Smooth muscle cell of the brain vasculature (primary cell): Measurements from ENCODE around the gene PLA2G4B.

Source experiments
- DNase-seq: peaks from one replicate; pipeline ENCODE4 v3.0.0-alpha.2; 2012; ENCODE audit warnings: low read depth, low spot score

Gene PLA2G4B, protein sequence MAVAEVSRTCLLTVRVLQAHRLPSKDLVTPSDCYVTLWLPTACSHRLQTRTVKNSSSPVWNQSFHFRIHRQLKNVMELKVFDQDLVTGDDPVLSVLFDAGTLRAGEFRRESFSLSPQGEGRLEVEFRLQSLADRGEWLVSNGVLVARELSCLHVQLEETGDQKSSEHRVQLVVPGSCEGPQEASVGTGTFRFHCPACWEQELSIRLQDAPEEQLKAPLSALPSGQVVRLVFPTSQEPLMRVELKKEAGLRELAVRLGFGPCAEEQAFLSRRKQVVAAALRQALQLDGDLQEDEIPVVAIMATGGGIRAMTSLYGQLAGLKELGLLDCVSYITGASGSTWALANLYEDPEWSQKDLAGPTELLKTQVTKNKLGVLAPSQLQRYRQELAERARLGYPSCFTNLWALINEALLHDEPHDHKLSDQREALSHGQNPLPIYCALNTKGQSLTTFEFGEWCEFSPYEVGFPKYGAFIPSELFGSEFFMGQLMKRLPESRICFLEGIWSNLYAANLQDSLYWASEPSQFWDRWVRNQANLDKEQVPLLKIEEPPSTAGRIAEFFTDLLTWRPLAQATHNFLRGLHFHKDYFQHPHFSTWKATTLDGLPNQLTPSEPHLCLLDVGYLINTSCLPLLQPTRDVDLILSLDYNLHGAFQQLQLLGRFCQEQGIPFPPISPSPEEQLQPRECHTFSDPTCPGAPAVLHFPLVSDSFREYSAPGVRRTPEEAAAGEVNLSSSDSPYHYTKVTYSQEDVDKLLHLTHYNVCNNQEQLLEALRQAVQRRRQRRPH

DNA sequence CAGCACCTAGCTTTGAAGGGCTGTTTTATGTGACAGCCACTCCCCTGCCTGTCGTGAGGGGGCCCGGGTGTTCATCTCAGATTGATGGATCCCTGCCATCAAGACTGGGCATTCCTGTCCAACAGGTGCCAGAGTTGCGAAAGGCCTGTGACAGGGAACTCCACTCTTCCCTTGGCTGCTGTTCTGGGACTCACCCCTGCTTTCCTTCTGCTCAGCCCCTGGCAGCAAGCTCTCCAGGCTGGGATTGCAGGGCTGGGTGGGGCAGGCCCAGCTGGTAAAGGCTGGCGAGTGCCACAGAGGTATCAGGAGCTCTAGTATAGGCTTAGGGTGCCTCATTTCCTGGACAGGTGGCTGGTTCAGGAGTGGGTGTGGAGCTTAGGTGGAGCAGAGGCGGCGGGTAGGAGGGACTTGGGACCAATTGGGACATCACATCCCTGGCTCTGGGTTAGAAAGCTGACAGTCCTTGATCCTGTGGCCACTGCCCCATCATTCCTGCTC lies at the start of gene PLA2G4B:
TSS of gene PLA2G4B (plus strand) at position 448 of the 498 bp plus-strand sequence. CDS start 67 bp downstream, outside the sequence.
- DNase-seq, result no peak

DNA sequence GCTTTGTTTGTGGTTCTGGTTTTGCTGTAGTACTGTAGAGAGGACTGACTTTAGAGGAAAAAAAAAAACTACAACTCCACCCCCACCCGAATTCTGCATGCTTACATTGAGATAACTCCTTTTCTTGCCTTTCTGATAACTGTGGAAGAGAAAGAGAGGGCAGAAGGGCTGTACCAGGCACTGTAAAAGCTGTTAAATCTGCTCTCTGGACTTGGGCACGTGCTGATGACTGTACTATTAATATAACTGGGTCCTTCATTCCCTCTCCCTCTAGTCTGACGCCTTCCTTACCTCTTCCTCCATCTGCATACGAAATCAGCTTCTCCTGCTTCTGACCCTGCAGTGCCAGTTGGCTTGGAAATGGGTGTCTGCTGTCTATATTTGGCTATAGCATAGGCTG lies 49.4 kb upstream of the PLA2G4B start:
- no peak for DNase-seq

DNA sequence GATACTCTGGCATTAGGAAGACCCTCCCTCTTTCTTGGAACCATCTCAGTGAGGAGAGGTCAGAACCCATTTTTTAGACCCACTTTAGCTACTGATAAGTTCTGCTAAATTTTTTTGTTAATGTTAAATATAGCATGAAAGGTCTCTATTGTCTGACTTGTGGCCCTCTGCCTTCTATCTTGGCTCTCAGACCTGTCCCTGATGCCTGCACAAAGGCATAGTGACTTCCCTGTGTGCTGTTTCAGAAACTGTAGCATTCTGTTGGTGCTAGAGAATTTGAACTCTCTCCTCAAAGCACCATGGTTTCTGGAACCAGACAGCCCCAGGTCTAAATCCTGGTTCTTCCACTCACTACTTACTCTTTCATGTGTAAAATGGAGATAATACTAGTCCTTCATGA lies 49.0 kb upstream of the PLA2G4B start:
- no peak for DNase-seq

DNA sequence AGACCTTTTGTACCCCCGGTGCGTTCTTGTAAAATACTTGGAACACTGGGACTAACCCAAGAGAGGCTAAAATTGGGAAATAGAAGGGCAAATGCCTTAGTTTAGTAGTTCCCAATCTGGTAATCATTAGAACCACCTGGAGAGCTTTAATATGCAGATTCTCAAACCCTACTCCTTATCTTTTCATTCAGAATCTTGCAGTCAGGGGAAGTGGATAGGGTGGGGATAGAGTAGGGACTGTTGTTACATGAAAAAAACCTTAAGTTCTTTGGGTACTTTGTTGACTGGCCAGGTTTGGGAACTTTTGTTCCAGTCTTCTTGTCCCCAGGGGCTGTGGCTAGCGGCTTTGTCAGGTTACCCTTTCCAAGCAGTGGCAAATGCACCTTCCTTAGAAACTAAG lies 48.5 kb upstream of the PLA2G4B start:
- no peak for DNase-seq

DNA sequence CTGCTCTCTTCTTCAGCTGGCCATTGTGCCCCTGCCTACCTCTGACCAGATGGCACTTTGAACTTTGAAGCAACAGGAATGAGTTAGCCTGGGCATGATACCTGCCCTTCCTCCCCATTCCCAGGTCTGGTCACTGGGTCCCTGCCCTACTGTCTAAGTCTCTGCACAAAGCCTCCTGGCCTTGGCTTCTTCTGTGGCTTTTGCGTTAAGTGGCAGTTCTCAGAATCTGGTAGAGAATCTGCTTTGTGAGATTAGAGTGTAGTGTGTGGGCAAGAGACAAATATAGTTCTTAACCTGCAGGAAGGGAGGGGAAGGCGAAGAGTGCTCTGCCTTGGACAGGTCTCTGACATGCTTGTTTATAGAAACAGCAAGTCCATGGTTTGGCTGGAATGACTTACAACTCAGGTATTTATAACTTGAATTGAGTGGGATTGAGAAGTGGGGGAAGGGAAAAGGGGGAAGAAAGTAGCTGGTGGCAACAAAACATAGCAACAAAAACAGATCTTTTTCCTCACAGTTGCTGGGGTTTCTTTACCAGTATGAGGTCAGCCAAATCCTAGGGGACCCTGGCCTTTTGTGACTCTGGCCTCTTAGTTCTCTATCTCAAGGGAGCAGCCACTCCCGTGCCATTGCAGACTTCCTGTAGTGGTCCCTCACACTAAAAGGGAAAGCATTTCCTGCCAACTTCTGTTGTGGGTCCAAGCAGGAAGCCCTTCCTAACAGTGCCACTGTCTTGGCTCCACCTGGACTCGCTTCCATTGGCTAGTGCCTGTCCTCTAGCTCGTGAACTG lies 47.7 kb upstream of the PLA2G4B start:
- DNase-seq, result no peak

DNA sequence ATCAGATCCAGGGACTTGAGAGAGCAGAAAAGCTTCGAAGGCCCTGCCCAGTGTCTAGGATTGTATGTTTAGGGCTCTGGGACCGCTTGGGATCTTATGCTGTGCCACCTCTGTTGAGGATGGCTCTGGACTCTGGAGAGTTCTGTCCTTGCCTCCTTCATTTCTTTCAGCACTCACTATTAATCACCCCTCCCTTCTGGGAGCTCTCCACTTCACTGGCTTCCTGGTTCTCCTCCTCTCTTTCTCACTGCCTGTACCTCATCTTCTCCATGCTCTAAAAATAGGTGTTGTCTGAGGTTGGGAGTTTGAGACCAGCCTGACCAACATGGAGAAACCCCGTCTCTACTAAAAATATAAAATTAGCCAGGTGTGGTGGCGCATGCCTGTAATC lies 47.1 kb upstream of the PLA2G4B start:
- no peak for DNase-seq

DNA sequence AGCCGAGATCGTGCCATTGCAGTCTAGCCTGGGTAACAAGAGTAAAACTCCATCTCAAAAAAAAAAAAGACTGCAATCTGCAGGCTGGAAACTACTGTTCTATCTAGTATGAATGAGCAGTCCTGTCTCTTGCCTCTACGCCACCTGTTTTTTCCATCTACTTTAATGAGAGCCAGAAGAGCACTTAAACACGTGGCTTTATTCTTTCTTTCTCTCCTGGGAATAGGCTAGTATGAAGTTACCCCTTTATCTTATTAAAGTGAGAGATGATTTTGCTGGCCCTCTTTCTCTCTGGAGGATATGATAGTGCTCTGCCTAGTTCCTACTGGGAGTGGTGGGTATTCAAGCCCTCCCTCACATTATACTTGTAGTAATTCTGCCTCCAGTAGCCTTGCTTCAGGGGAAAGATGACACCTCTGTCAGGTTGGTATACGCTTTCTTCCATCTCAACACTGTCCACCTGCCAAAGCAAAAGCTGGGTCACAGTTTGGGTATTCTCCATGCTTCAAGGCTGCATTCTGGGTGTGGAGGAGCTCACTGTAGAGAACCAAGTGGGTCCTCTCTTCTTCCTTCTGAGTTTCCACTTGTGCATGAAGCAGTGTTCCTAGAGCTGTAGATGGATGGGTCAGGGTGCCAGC lies 46.5 kb upstream of the PLA2G4B start:
- no peak for DNase-seq

DNA sequence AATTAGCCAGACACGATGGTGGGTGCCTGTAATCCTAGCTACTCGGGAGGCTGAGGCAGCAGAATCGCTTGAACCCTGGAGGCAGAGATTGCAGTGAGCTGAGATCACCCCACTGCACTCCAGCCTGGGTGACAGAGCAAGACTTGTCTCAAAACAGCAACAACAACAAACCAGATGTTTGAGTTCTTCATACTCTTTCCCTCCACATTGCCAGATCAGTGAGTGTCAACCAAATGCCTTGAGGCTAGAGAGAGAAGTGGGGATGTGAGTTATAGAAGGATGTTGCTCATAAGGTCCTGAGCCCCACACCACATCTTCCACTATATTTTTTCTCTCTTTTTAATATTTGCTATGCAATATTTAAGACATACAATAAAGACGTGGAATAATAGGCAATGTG lies 44.6 kb upstream of the PLA2G4B start:
- no peak for DNase-seq

DNA sequence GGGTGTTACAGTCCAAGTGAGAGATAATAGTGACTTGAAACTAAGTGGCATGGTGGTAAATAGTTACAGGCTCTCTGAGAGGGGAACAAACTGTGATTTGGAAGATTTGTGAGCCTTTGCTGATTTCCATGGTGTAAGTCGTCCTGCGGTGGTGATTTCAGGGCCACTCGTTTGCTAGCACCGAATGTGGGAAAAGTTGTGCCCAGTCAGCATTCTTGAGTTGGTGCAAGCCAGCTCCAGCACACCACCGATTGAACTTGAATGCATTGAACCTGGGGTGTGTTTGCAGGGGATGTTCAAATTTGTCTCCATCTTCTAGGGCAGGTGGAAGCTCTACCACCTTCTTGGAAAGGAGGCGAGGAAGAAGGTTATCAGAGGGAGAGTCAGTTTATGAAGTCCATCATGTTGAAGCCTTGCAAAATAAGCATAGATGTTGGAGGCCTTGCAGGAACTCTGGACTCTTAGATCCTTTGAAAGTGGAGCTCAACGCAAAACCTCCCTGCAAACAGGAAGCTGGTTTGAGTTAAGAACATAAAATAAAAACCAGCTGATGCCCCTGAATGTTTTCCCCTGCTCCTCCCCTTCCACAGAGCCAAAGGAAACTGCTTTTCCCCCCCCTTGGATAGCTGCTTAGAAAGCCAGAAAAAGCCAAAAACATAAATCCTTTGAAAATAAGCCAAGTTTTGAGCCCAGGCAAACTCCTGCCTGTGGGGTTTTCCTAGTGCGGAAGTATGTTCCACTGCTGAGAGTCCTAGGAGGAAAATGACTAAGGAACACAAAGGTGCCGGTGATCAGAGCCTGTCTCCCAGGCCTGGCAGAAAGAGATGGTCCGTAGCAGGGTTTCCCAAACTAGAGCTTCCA lies 42.4 kb upstream of the PLA2G4B start:
- DNase-seq, result peak; percentile 67

DNA sequence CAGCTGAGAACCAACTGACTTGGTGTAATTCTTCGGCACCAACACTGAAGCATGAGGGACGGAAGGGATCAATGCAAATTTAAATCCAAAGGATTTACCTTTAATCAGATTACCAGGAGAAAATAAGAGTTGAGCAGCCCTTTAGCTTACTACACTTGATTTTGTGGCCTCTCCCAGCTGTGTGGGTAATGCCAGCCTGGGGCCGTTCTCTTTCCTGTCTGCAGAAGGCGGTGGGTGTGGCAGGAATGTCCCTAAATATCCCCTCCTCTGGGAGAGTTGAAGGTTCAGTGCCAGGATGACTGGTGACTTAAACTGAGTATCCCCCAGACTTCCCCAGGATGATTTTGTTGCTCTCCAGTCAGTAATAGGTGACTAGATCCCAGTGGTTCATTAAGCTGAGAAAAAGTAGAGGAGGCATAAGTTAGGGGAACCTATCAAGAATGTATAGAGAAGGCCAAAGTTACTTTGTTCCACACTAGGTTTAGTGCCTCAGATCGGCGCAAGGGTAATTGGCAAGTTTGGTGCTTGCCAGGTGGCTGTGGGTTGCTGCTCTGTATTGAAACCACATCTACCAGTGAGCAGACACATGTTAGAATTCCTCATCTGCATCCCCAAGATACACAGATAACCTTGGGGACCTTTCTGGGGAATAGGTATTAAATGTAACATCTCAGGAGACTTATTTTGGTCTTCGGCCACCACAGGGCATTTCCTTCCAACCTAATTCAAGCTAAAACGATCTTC lies 41.3 kb upstream of the PLA2G4B start:
- no peak for DNase-seq

DNA sequence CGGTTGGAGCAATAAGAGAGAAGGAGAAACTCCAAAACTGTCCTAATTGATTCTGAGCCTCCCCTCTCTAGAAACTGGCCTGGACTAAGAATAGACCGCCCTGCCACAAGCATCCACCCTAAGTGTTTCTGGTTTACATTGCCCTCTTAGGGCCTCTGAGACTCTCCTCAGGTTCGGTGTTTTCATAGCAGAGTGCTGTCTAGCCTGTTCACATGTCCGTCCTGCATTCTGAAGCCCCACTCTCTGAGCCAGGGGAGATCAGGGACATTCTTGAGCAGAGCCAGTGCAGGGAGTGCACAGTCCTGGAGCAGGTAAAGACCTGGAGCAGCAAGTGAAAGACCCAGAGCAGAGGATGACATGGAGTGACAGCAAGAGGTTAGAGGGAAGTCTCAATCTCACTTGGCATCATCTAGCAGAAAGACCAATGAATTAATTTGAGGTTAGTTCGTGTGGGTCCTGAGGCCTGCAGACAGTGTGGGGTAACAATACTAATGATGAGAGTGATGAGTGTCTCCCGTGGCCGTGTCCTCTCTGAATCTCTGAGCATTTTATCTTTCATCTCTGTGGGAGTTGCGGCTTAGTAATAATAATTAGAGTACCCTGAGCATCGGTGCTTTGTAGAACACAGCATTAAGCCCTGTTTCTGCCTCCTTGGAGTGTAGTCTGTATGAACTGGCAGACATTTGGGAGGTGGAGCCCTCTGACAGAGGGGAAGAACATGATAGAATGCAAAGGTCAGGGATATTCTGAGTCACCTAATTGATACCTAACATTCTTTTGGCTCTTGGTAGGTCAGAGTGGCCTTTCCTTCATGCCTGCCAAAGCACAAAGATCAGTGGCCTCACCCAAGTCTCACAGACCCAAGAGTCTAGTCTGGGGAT lies 39.8 kb upstream of the PLA2G4B start:
- DNase-seq, result no peak

DNA sequence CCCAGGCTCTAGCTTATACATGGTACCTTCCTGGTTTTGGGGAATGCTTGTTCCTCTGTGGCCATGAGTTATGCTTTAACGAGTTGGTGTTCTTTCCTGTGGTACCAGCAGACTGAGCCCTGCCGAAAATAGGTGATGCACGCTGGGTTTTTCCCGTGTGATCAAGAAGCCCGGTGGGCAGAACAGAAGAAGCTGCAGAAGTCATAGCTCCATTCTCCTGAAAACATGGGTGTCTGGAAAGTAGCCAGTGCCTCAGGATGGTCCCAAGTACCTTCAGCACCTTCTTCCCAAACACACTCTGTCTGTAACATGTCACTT lies 39.2 kb upstream of the PLA2G4B start:
- DNase-seq, result no peak

DNA sequence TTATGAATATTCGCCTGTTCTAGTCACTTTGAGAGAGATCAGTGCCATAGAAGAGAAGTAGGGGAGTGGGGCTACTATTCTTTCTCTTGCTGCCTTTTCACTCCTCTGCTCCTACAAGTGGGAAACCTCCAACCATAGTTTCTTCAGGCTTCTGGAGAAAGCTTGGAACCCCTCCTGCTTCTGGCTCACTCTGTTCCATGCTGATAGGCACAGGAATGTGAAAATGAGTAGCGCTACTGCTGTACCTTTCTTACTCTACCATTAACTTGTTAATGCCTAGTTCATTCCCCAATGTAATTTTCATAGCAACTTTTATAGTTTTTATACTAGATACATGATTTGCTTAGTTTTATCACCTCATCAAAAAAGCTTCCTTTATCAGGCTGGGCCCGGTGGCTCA lies 37.5 kb upstream of the PLA2G4B start:
- no peak for DNase-seq

DNA sequence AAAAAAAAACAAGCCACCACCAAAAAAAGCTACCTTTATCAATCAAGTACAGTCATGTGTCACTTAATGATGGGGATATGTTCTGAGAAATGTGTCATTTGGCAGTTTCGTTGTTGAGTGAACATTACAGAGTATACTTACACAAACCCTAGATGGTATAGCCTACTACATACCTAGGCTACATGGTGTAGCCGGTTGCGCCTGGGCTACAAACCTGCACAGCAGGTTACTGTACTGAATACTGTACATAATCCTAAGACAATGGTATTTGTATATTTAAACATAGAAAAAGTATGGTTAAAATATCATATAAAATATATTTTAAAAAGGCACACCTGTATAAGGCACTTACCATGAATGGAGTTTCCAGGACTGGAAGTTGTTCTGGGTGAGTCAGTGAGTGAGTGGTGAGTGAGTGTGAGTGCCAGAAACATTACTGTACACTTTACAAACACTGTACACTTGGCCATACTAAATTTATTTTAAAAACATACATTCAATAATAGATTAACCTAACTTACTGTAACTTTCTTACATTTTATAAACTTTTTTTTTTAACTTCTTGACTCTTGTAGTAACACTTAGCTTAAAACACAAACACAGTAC lies 36.7 kb upstream of the PLA2G4B start:
- DNase-seq, result no peak

DNA sequence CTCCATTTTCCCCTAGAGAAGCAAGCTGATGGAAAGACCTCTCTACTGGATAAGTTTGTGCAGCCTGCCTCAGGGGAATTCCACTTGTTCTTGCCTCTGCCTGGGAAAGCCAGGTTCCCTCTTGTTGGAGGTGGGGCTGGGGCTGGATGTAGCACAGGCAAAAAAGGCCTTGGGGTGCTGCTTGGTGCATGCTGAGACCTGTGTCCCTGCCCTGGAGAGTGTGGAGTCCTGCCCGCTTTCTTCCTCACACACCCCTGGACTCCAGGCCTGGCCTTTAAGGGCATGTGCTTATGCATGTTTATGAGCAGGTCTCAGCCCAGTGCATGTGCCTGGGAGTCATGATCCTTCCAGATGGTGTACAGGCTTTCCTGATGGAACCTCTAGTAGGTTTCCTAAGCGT lies 34.3 kb upstream of the PLA2G4B start:
- DNase-seq, result no peak

DNA sequence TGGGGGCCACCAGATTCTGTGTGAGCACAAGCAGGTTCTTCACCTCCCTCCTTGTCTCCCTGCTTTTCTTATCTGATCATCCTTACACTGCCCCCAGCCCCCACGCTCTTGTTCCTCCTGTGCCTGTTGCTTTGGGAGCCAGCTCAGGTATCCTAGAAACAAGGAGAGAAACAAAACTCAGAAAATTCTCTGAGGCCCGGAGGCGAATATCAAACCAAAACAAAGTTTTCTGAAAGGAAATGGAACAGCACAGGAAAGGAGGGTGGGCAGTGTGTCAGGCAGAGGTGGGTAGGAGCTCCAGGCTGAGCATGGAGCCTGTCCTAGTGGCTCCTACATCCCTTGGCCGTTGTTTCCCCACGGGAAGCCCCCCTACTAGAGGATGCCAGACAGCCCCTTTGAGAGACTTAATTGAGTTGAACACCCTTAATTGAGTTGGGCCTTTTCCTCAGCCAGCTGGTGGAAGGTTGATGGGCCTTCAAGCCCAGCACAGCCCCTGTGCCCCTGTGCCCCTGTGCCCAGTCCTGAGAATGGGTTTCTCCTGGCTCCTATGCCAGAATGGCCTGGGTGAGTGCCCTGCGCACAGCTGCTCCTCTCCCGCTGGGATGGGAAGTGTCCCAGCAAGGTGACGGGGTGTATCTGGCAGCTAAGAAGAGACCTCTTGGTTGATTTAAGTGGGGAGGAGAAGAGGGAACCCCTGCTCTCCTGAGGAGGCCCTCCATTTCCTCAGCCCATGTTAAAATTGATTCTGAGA lies 33.6 kb upstream of the PLA2G4B start:
- no peak for DNase-seq

DNA sequence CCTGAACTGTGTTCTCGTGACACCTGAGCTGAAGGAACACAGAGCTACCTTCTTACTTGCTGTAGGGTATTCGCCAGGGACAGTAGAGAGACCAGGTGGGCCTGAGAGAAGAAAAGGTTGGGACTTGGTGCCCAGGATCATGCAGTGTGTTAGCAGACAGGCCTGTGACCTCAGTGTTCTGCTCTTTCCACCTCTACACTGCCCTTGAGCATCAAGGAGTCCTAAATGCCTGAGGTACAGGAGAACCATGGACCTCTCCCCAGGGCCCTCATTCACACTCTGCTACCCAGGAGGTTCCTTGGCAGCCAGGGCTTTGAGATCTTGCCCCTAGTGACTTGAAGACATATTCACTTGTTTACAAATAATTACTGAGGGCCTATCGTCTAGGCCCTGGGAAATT lies 32.9 kb upstream of the PLA2G4B start:
- no peak for DNase-seq
